GM12865 (cell line): Measurements from ENCODE around the gene ENDOG.
A peak's percentile ranks its signal among the peaks of the same experiment; 100 is the strongest.

Source experiments
- DNase-seq: peaks from one replicate; pipeline ENCODE4 v3.0.0; 2010; ENCODE audit warnings: low read depth
- H3K4me3 ChIP-seq: 2 replicates; pipeline ENCODE4 v1.5.1; 2011; ENCODE audit warnings: mild to moderate bottlenecking, low read depth, low read length, control low read depth
- TF ChIP-seq, protein P1 (sequence below): IDR thresholded peaks from 2 replicates; pipeline ENCODE4 v1.5.1; 2011; ENCODE audit warnings: low read length, control low read depth, low read depth, inconsistent platforms; ENCODE audit not compliant: insufficient read depth; ENCODE audit errors: missing control alignments

Gene ENDOG

DNA sequence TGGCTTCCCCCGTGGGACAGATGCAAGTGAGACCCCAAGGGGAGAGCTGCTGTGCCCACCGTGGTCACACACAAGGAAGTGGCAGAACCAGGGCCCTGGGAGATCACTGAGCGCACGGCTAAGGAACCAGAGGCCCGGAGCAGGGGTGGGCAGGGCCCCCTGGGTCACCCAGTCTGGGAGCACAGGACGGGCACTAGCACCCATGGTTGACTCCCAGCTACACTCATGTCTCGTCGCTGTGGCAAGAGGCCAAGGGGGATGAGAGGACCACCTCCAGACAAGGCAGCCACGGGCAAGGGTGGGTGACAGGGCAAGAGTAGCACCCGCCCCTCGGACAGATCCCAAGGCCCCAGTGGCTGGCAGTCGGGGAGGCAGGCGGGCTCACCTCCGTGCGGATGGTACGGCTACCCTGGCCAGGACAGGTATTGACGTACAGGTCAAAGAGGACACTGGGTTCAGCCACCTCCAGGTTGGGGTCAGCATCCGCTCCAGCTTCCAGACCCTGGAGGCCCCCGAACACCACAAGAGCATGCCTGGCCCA lies 5.1 kb downstream of the ENDOG start:
- TF ChIP-seq, protein P1, sequence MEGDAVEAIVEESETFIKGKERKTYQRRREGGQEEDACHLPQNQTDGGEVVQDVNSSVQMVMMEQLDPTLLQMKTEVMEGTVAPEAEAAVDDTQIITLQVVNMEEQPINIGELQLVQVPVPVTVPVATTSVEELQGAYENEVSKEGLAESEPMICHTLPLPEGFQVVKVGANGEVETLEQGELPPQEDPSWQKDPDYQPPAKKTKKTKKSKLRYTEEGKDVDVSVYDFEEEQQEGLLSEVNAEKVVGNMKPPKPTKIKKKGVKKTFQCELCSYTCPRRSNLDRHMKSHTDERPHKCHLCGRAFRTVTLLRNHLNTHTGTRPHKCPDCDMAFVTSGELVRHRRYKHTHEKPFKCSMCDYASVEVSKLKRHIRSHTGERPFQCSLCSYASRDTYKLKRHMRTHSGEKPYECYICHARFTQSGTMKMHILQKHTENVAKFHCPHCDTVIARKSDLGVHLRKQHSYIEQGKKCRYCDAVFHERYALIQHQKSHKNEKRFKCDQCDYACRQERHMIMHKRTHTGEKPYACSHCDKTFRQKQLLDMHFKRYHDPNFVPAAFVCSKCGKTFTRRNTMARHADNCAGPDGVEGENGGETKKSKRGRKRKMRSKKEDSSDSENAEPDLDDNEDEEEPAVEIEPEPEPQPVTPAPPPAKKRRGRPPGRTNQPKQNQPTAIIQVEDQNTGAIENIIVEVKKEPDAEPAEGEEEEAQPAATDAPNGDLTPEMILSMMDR, result no peak
- no peak for DNase-seq
- H3K4me3 ChIP-seq, result no peak overlapping the region

DNA sequence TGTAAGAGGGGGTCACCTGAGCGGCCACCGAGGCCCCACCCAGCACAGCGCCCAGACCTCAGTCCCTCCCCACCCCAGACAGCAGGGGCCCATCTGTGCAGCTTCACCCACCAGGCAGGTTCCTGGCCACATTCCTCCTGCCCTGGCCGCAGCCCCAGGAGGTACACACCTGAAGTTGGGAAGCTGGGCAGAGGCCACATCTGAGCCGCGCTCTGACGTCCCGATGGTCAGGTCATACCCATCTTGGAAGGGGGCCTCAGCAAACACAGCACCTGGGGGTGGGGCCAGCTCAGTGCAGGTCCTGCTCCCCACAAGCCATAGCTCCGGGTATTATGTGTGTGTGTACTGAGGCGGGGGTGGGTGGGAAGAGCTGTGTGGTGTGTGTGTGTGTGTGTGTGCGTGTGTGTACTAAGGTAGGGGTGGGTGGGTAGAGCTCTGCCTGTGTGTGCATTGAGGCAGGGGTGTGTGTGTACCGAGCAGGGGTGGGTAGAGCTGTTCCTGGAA lies 5.7 kb downstream of the ENDOG start:
- TF ChIP-seq, protein P1, result no peak
- no peak overlapping the region for H3K4me3 ChIP-seq
- no peak for DNase-seq

DNA sequence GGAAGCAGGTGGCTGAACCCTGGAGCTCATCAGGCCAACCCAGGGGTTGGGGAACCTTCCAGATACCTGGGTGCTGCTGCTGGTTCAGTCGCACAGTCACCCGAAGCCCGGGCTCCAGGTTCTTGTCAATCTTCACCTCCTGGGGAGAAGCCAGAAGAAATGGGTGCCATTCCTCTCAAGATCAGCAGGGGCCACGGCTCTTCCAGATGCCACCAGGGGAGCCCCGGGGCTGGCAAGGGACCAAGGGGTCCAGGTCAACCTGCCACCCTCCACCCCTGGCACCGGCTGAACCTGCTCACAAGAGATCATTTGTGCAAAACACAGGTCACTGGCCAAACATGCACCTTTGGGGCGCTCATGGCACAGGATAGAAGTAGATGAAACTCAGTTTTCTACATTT lies 6.6 kb downstream of the ENDOG start:
- no peak overlapping the region for H3K4me3 ChIP-seq
- TF ChIP-seq, protein P1, result no peak
- DNase-seq, result no peak

DNA sequence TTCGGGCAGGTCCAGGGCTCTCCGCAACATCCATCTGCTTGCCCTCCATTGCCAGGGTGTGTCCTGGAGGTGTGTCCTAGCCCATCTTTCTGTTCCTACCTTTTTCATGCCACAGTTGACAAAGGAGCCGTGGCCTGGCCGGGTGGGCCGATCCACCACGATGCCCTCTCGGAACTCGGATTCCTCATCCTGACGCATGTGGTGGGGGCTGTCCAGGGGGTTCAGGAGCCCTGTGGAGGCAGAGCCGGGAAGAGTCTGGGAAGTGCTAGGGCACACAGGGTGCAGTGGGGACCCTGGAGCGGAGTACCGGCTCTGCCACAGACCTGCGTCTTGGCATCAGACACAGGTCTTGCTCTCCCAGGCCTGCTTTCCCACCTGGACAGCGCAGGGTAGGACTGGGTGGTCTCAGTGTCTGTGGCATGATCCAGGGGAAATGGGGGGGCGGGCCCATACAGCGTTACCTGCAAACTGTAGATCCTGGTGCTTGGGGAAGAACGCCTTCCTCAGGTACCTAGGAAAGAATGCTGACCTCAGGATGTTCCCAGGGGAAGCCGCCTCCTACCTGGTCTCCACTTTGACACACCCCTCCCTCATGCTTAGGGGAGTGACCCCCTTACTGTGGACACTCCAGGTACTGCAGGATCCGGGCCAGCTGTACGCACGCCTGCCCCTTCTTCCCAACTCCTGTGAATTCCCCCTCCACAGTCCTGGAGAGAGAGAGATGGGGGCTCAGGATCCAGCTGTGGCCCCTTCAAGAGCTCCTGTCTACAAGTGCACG lies 7.8 kb downstream of the ENDOG start:
- TF ChIP-seq, protein P1, result no peak
- DNase-seq, result no peak
- no peak overlapping the region for H3K4me3 ChIP-seq

DNA sequence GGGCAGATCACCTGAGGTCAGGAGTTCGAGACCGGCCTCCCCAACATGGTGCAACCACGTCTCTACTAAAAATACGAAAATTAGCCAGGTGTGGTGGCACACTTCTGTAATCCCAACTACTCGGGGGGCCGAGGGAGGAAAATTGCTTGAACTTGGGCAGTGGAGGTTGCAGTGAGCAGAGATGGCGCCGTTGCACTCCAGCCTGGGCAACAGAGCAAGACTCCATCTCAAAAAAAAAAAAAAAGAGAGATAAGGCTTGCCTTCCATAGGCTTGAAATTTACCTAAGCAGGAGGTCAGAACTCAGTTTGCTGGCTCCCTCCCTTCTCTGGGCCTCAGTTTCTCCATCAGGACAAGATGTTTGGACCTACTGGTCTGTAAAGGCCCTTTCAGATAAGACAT lies 10.0 kb downstream of the ENDOG start:
- TF ChIP-seq, protein P1, result no peak
- DNase-seq, result no peak
- H3K4me3 ChIP-seq, result peak overlapping the region; percentile 95

DNA sequence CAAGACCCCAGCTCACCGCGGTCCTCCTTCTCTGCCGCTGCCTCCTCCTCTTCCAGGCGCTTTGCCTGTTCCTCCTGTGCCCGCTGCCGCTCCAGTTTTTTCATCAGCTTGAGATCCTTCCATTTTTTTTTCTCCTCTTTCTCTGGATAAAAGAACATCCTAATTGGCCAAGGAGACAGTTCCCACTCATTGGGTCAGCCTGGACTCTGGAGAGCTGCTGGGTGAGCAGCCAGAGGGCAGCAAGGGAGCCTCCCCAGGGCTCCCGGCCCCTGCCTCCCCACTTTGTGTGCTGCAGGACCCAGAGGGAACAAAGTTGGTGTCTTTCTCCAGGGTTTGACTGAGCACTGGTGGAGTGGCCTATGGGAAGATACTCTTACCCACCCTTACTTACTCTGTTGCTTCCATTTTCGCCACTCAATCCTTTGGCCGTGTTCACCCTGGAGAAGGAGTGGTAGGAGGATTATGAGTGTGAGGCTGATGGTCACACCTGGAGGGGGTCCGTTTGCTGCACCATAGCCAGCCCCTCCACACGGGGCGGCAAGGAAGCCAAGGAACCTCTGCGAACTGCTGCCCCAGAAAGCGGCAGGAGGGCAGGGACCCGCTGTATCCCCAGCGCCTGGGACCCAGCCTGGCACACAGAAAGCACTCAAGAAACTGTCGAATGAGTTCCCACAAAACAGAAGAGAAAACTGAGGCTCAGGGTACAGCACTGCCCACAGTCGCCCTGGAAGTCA lies 10.6 kb downstream of the ENDOG start:
- DNase-seq, result no peak
- TF ChIP-seq, protein P1, result no peak
- H3K4me3 ChIP-seq, result peak overlapping the region; percentile 95
